ENCODE results near the gene ENAH. TPM values are rescaled to one million over a fixed set of nuclear protein-coding genes. Genes with fewer than 3 reads are reported as not detected.
"Not testable (repeated sequence)": the region's sequence is repeated elsewhere in the genome, so short reads cannot be mapped to it uniquely, and the experiment has no call there.

ENAH gene
- polyA plus RNA-seq, 3 donors, result 0.12 TPM; not detected in 2

DNA sequence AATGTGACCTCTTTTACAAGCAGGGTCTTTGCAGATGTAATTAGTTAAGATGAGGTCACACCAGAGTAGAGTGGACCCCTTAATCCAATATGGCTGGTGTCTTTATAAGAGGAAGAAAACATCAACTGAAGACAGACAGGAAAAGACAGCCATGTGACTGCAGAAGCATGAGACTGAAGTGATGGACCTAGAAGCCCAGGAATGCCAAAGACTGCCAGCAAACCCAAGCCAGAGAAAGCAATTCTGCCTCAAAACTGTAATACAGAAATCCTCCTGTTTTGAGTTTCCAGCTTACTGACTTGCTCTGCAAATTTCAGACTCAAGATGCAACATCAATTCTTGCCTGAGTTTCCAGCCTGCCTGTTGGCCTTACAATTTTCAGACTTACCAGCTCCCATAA, 17.3 kb downstream of the ENAH start:
- no peak overlapping the region for H3K27ac ChIP-seq (ENCODE audit: low read depth in 1 of 2, low read length in 2 of 2)
- no peaks in the 10 kb centered on the region for H3K4me1 ChIP-seq (ENCODE audit: control insufficient read depth in 1 of 2, insufficient read depth in 2 of 2, low read length in 2 of 2)
- Mint-ChIP-seq H3K4me1 (no peaks in the 10 kb centered on the region), H3K27me3 (ENCODE audit: low read depth in 3 of 3) (peaks cover 0 to 3% (median 1%) of the 10 kb centered on the region in 3 donors), H3K4me3 (no peak overlapping the region), H3K27ac (no peak overlapping the region), H3K36me3 (no peaks in the 10 kb centered on the region), H3K9me3 (peaks cover 0 to 7% (median 3%) of the 10 kb centered on the region in 7 donors)
- H3K9me3 ChIP-seq (replicated peaks in 1 of 2; ENCODE audit: control insufficient read depth in 1 of 2, insufficient read depth in 1 of 2, low read length in 2 of 2), result no peaks in the 10 kb centered on the region
- no peak overlapping the region for H3K4me2 ChIP-seq (replicated peaks; ENCODE audit: extremely low read depth, low read length, poor library complexity, severe bottlenecking)
- TF ChIP-seq, protein P1, sequence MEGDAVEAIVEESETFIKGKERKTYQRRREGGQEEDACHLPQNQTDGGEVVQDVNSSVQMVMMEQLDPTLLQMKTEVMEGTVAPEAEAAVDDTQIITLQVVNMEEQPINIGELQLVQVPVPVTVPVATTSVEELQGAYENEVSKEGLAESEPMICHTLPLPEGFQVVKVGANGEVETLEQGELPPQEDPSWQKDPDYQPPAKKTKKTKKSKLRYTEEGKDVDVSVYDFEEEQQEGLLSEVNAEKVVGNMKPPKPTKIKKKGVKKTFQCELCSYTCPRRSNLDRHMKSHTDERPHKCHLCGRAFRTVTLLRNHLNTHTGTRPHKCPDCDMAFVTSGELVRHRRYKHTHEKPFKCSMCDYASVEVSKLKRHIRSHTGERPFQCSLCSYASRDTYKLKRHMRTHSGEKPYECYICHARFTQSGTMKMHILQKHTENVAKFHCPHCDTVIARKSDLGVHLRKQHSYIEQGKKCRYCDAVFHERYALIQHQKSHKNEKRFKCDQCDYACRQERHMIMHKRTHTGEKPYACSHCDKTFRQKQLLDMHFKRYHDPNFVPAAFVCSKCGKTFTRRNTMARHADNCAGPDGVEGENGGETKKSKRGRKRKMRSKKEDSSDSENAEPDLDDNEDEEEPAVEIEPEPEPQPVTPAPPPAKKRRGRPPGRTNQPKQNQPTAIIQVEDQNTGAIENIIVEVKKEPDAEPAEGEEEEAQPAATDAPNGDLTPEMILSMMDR (IDR thresholded peaks at IDR 0.05), result no peak
- H2AFZ ChIP-seq (ENCODE audit: insufficient read depth, low read depth, low read length, poor library complexity, severe bottlenecking), result no peak overlapping the region
- H3K79me2 ChIP-seq (ENCODE audit: insufficient read depth, low read length), result no peaks in the 10 kb centered on the region
- no peak for DNase-seq
- H3K9ac ChIP-seq (ENCODE audit: insufficient read depth, low read length, poor library complexity, severe bottlenecking), result no peak overlapping the region
- H3K36me3 ChIP-seq (replicated peaks in 1 of 2; ENCODE audit: control insufficient read depth in 1 of 2, insufficient read depth in 2 of 2, low read length in 2 of 2), result no peaks in the 10 kb centered on the region
- H3K4me3 ChIP-seq (replicated peaks in 1 of 3; ENCODE audit: low read depth in 2 of 3, low read length in 3 of 3), result no peak overlapping the region
- no peaks in the 10 kb centered on the region for H3K27me3 ChIP-seq (ENCODE audit: control insufficient read depth in 2 of 2, insufficient read depth in 2 of 2, low read length in 2 of 2)
- intact Hi-C loops (cut with micrococcal nuclease), result no loop called here
- H4K20me1 ChIP-seq (ENCODE audit: insufficient read depth, low read length), result no peaks in the 10 kb centered on the region

DNA sequence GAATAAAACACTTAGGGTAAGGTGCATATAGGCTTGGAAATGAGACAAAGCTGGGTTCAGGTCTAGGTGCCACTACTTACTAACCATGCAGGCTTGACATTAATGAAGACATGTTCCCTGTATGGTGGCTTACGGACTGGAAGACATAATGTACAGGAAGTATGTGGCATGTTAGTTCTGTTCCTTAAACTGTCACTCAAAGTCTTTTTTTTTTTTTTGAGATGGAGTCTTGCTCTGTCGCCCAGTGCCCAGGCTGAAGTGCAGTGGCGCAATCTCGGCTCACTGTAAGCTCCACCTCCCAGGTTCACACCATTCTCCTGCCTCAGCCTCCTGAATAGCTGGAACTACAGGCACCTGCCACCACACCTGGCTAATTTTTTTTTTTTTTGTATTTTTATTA, 20.1 kb downstream of the ENAH start:
- H3K79me2 ChIP-seq (ENCODE audit: insufficient read depth, low read length); intact Hi-C loops (cut with micrococcal nuclease): not testable (repeated sequence)
- WGBS (ENCODE audit: insufficient coverage), result no CpG with 5 or more reads among the region's 4 CpGs

More for the DNA sequence above, 20.1 kb downstream of the ENAH start:
- H3K27ac Mint-ChIP-seq; H3K4me3 Mint-ChIP-seq; H3K27ac ChIP-seq (ENCODE audit: low read depth in 1 of 2, low read length in 2 of 2); H3K9ac ChIP-seq (ENCODE audit: insufficient read depth, low read length, poor library complexity, severe bottlenecking); H3K4me1 Mint-ChIP-seq; H3K36me3 ChIP-seq (replicated peaks in 1 of 2; ENCODE audit: control insufficient read depth in 1 of 2, insufficient read depth in 2 of 2, low read length in 2 of 2); H3K4me2 ChIP-seq (replicated peaks; ENCODE audit: extremely low read depth, low read length, poor library complexity, severe bottlenecking); H3K27me3 Mint-ChIP-seq (ENCODE audit: low read depth in 3 of 3); H3K4me1 ChIP-seq (ENCODE audit: control insufficient read depth in 1 of 2, insufficient read depth in 2 of 2, low read length in 2 of 2); DNase-seq; H4K20me1 ChIP-seq (ENCODE audit: insufficient read depth, low read length); H3K36me3 Mint-ChIP-seq; H3K9me3 Mint-ChIP-seq; H2AFZ ChIP-seq (ENCODE audit: insufficient read depth, low read depth, low read length, poor library complexity, severe bottlenecking); H3K4me3 ChIP-seq (replicated peaks in 1 of 3; ENCODE audit: low read depth in 2 of 3, low read length in 3 of 3); H3K9me3 ChIP-seq (replicated peaks in 1 of 2; ENCODE audit: control insufficient read depth in 1 of 2, insufficient read depth in 1 of 2, low read length in 2 of 2); H3K27me3 ChIP-seq (ENCODE audit: control insufficient read depth in 2 of 2, insufficient read depth in 2 of 2, low read length in 2 of 2): not testable (repeated sequence)
